Stimulated activated memory B cell treated with anti-CD40 and anti-IgM and Interleukin-4, amounts not matched to agents 10 μg/mL and 1 μg/mL and 100 μg/mL, for 72 hours (primary cell): ENCODE data around the gene MED9.
"Not testable (repeated sequence)": the region's sequence is repeated elsewhere in the genome, so short reads cannot be mapped to it uniquely, and the experiment has no call there.

Source experiments
- ATAC-seq: fragments of 150-1000 bp; cut with Tn5 transposase; 2 replicates; pipeline ENCODE4 v1.10.0; 2021
- H3K27ac Mint-ChIP-seq: one replicate; pipeline ENCODE4 v1.8.0; 2022; ENCODE audit warnings: mild to moderate bottlenecking, mixed read lengths
- H3K27me3 Mint-ChIP-seq: one replicate; pipeline ENCODE4 v1.8.0; 2022; ENCODE audit warnings: mixed read lengths
- H3K36me3 Mint-ChIP-seq: one replicate; pipeline ENCODE4 v1.8.0; 2022; ENCODE audit warnings: mixed read lengths
- H3K4me1 Mint-ChIP-seq: one replicate; pipeline ENCODE4 v1.8.0; 2022; ENCODE audit warnings: mixed read lengths
- H3K4me3 Mint-ChIP-seq: one replicate; pipeline ENCODE4 v1.8.0; 2022; ENCODE audit warnings: mild to moderate bottlenecking, moderate library complexity, mixed read lengths
- H3K9me3 Mint-ChIP-seq: one replicate; pipeline ENCODE4 v1.8.0; 2022; ENCODE audit warnings: mixed read lengths

MED9 gene

GRCh38 chr17:17446666-17447155 is 30.1 kb upstream of the MED9 start:
- Mint-ChIP-seq H3K4me1 (peaks cover 7% of the 10 kb centered on the region), H3K36me3 (peaks cover 6% of the 10 kb centered on the region), H3K9me3 (peaks cover 4% of the 10 kb centered on the region), H3K27me3 (peaks cover 69% of the 10 kb centered on the region), H3K4me3 (no peak overlapping the region), H3K27ac (no peak overlapping the region)
- peak; percentile 31 for ATAC-seq

- Mint-ChIP-seq H3K4me1 (peaks cover 7% of the 10 kb centered on the region), H3K27me3 (peaks cover 69% of the 10 kb centered on the region), H3K36me3 (peaks cover 6% of the 10 kb centered on the region), H3K9me3 (peaks cover 4% of the 10 kb centered on the region), H3K4me3 (no peak overlapping the region), H3K27ac (no peak overlapping the region)
- no peak for ATAC-seq
These were observed 29.5 kb upstream of the MED9 start for GRCh38 chr17:17447264-17447663.

GRCh38 chr17:17448076-17448475 is 28.7 kb upstream of the MED9 start:
- peaks cover 7% of the 10 kb centered on the region for H3K4me1 Mint-ChIP-seq
- peaks cover 4% of the 10 kb centered on the region for H3K9me3 Mint-ChIP-seq
- peaks cover 69% of the 10 kb centered on the region for H3K27me3 Mint-ChIP-seq
- peaks cover 6% of the 10 kb centered on the region for H3K36me3 Mint-ChIP-seq
- ATAC-seq, result no peak
- H3K4me3 Mint-ChIP-seq, result no peak overlapping the region
- H3K27ac Mint-ChIP-seq, result no peak overlapping the region

DNA sequence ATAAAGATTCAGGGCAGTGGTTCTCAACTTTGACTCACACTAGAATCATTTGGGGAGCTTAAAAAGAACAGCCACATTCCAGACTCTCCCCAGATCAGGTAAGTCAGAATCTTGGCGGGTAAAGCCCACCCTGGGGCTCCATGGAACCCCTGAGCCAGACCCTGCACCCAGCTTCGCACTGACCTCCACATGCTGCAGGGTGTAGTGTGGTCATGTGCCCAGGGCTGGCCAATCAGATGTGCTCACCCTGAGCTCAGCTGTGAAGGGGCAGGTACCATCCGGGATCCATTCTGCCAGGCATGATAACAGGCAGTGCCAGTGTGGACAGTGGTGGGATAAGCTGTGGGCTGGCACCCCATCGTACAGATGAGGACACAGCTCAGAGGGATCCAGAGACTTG is 28.1 kb upstream of the MED9 start:
- Mint-ChIP-seq H3K36me3 (peaks cover 6% of the 10 kb centered on the region), H3K9me3 (peaks cover 4% of the 10 kb centered on the region), H3K27ac (no peak overlapping the region), H3K27me3 (peaks cover 66% of the 10 kb centered on the region), H3K4me1 (peaks cover 7% of the 10 kb centered on the region), H3K4me3 (no peak overlapping the region)
- no peak for ATAC-seq

GRCh38 chr17:17453088-17453487 is 23.7 kb upstream of the MED9 start:
- Mint-ChIP-seq H3K27ac (no peak overlapping the region), H3K36me3 (no peaks in the 10 kb centered on the region), H3K9me3 (no peaks in the 10 kb centered on the region), H3K4me3 (no peak overlapping the region), H3K27me3 (peaks cover 36% of the 10 kb centered on the region), H3K4me1 (no peaks in the 10 kb centered on the region)
- ATAC-seq, result no peak

- Mint-ChIP-seq H3K4me1 (no peaks in the 10 kb centered on the region), H3K9me3 (no peaks in the 10 kb centered on the region), H3K27me3 (peaks cover 29% of the 10 kb centered on the region), H3K36me3 (no peaks in the 10 kb centered on the region), H3K4me3 (no peak overlapping the region), H3K27ac (no peak overlapping the region)
- ATAC-seq, result no peak
These were observed 22.5 kb upstream of the MED9 start for GRCh38 chr17:17454276-17454675.

DNA sequence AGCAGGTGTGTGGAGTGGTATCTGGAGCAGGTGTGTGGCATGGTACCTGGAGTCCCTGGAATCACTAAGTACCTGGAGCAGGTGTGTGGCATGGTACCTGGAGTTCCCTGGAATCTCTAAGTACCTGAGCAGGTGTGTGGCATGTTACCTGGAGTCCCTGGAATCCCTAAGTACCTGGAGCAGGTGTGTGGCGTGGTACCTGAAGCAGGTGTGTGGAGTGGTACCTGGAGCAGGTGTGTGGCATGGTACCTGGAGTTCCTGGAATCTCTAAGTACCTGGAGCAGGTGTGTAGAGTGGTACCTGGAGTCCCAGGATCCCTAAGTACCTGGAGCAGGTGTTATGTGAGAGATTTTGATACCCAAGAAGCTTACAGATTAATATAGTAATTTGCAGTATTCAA is 22.1 kb upstream of the MED9 start:
- H3K36me3 Mint-ChIP-seq, ATAC-seq, H3K4me1 Mint-ChIP-seq, H3K27ac Mint-ChIP-seq, H3K4me3 Mint-ChIP-seq, H3K9me3 Mint-ChIP-seq: not testable (repeated sequence)
- H3K27me3 Mint-ChIP-seq, result peaks cover 26% of the 10 kb centered on the region

DNA sequence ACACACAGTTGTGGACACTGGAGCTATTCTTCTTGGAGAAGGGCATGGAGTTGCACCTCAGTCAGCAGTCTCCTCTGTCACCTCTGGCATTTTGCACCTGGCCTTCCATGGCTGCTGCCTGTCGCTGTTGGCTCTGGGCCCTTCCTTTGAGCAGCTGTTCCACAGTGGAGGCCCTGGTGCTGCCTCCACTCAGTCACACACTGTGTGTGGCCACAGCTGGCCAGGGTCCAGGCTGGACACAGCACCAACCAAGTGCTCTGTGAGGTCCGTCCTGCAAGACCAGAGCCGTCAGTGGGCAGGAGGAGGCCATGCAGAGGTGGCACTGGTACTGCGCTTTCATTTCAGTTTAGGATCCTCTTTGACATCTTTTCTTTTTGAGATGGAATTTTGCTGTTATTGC is 21.6 kb upstream of the MED9 start:
- H3K27ac Mint-ChIP-seq, result no peak overlapping the region
- H3K4me1 Mint-ChIP-seq, result no peaks in the 10 kb centered on the region
- no peaks in the 10 kb centered on the region for H3K36me3 Mint-ChIP-seq
- peaks cover 21% of the 10 kb centered on the region for H3K27me3 Mint-ChIP-seq
- H3K4me3 Mint-ChIP-seq, result no peak overlapping the region
- H3K9me3 Mint-ChIP-seq, result peaks cover 4% of the 10 kb centered on the region
- no peak for ATAC-seq

- Mint-ChIP-seq H3K36me3 (no peaks in the 10 kb centered on the region), H3K4me3 (no peak overlapping the region), H3K27me3 (peaks cover 15% of the 10 kb centered on the region), H3K9me3 (peaks cover 6% of the 10 kb centered on the region), H3K27ac (no peak overlapping the region), H3K4me1 (no peaks in the 10 kb centered on the region)
- ATAC-seq, result no peak
These were observed 20.5 kb upstream of the MED9 start for GRCh38 chr17:17456251-17456650.

- Mint-ChIP-seq H3K4me1 (no peaks in the 10 kb centered on the region), H3K36me3 (no peaks in the 10 kb centered on the region), H3K27ac (no peak overlapping the region), H3K9me3 (peaks cover 6% of the 10 kb centered on the region), H3K27me3 (peaks cover 15% of the 10 kb centered on the region), H3K4me3 (no peak overlapping the region)
- no peak for ATAC-seq
These were observed 19.1 kb upstream of the MED9 start for GRCh38 chr17:17457680-17458079.

DNA sequence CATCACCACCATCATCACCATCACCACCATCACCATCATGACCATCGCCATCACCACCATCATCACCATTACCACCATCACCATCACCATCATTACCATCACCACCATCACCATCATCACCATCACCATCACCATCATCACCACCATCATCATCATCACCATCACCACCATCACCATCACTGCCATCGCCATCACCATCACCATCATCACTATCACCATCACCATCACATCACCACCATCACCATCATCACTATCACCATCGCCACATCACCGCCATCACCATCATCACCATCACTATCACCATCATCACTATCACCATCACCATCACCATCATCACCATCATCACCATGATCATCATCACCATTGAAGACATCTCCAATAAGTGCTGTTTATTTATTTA is 16.8 kb upstream of the MED9 start:
- H3K9me3 Mint-ChIP-seq, result peaks cover 6% of the 10 kb centered on the region
- H3K27me3 Mint-ChIP-seq, result peaks cover 17% of the 10 kb centered on the region
- ATAC-seq, result no peak
- no peak overlapping the region for H3K27ac Mint-ChIP-seq
- no peaks in the 10 kb centered on the region for H3K4me1 Mint-ChIP-seq
- no peak overlapping the region for H3K4me3 Mint-ChIP-seq
- H3K36me3 Mint-ChIP-seq, result no peaks in the 10 kb centered on the region

DNA sequence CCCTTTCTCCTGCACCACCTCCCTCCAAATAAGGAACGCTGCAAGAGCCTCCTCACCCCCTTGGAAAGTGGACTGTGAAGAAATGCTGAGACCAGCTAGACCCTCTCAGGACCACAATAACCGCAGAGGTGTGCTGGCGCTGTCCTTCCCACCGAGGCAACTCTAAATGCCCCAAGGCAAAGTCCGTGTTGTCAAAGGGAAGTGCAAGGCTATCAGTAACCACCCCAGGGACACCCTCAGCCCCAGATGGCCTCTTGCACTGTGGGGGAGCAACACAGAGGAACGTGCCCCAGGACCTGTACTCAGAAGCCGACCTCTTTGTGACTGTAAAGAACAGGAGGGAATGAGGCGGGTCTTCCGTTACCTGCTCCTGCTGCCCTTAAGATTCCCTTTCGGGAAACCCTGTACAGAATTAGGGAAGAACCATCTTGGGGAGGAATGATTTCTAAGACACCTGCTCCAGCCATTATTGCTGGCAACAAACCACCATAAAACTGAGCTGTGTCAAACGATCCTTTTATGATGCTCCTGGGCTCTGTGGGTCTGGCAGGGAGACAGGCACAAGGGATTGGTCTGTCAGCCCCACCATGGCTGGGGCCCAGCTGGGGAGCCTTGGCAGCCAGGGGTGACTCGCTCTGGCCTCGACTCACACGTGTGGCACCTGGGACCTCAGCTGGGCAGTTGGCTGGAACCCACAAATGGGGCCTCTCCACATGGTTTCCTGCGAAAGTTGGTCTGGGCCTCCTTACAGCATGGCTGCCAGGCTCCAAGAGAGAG is 14.6 kb upstream of the MED9 start:
- H3K9me3 Mint-ChIP-seq, result peaks cover 6% of the 10 kb centered on the region
- no peak overlapping the region for H3K27ac Mint-ChIP-seq
- H3K27me3 Mint-ChIP-seq, result peaks cover 27% of the 10 kb centered on the region
- no peak for ATAC-seq
- no peak overlapping the region for H3K4me3 Mint-ChIP-seq
- H3K4me1 Mint-ChIP-seq, result no peaks in the 10 kb centered on the region
- no peaks in the 10 kb centered on the region for H3K36me3 Mint-ChIP-seq

DNA sequence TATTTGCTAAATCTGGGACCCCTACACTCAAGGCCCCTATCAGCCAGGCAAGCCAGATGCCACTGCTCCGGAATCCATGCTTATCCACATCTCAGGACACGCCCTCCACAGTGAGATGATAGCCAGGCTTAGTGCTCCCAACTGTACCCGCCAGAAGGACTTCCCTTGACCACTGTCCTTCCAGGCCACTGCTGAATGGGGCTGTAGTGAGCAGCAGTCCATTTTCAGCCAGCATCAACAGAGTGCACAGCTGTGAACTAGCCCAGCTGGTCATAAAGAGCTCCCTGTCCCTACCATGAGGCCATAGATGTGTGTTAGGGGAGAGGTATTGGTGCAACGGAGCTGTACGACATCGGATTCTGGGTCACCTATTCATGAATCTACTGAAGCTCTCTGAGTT is 13.0 kb upstream of the MED9 start:
- no peaks in the 10 kb centered on the region for H3K36me3 Mint-ChIP-seq
- H3K27ac Mint-ChIP-seq, result no peak overlapping the region
- no peaks in the 10 kb centered on the region for H3K4me1 Mint-ChIP-seq
- no peak for ATAC-seq
- H3K27me3 Mint-ChIP-seq, result peaks cover 43% of the 10 kb centered on the region
- H3K4me3 Mint-ChIP-seq, result no peak overlapping the region
- peaks cover 8% of the 10 kb centered on the region for H3K9me3 Mint-ChIP-seq

GRCh38 chr17:17465878-17466277 is 10.9 kb upstream of the MED9 start:
- not testable (repeated sequence) for ATAC-seq, H3K4me1 Mint-ChIP-seq, H3K4me3 Mint-ChIP-seq, H3K9me3 Mint-ChIP-seq, H3K36me3 Mint-ChIP-seq, H3K27ac Mint-ChIP-seq
- H3K27me3 Mint-ChIP-seq, result peaks cover 61% of the 10 kb centered on the region

- no peak overlapping the region for H3K27ac Mint-ChIP-seq
- H3K4me1 Mint-ChIP-seq, result no peaks in the 10 kb centered on the region
- peaks cover 68% of the 10 kb centered on the region for H3K27me3 Mint-ChIP-seq
- no peak overlapping the region for H3K4me3 Mint-ChIP-seq
- no peak for ATAC-seq
- peaks cover 3% of the 10 kb centered on the region for H3K9me3 Mint-ChIP-seq
- no peaks in the 10 kb centered on the region for H3K36me3 Mint-ChIP-seq
These were observed 10.3 kb upstream of the MED9 start for GRCh38 chr17:17466511-17466910.

- Mint-ChIP-seq H3K36me3 (no peaks in the 10 kb centered on the region), H3K4me1 (no peaks in the 10 kb centered on the region), H3K27me3 (peaks cover 73% of the 10 kb centered on the region)
These were observed 9.8 kb upstream of the MED9 start for GRCh38 chr17:17467016-17467415.

More at GRCh38 chr17:17467016-17467415, 9.8 kb upstream of the MED9 start:
- ATAC-seq, result no peak
- Mint-ChIP-seq H3K27ac (no peak overlapping the region), H3K9me3 (peaks cover 3% of the 10 kb centered on the region), H3K4me3 (no peak overlapping the region)
